Measurements from ENCODE around the gene MN1.

DNA sequence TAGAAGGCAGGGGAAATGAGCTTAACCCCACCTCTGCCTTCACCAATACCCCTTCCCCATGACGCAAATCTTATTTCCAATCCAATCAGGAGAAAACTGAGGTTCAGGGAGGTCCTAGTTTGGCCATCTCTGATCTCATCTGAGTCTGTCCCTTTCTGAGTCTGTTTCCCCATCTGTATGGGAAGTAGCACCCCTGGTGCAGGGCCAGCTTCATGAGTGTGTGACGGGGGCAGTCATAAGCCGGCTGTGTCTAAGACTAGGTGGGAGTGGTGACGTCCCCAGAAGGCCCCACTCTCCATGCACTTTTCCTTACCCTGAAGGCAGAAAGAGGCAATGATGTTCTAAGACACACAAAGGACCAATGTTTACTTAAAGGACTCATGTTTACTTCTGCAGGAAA is 72.3 kb downstream of the MN1 start:
- TF ChIP-seq POLR2A (IDR thresholded peaks at IDR 0.05; ENCODE audit: low read depth, low read length), result no peak
- TF ChIP-seq, protein P1, sequence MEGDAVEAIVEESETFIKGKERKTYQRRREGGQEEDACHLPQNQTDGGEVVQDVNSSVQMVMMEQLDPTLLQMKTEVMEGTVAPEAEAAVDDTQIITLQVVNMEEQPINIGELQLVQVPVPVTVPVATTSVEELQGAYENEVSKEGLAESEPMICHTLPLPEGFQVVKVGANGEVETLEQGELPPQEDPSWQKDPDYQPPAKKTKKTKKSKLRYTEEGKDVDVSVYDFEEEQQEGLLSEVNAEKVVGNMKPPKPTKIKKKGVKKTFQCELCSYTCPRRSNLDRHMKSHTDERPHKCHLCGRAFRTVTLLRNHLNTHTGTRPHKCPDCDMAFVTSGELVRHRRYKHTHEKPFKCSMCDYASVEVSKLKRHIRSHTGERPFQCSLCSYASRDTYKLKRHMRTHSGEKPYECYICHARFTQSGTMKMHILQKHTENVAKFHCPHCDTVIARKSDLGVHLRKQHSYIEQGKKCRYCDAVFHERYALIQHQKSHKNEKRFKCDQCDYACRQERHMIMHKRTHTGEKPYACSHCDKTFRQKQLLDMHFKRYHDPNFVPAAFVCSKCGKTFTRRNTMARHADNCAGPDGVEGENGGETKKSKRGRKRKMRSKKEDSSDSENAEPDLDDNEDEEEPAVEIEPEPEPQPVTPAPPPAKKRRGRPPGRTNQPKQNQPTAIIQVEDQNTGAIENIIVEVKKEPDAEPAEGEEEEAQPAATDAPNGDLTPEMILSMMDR (conservative IDR thresholded peaks at IDR 0.05; ENCODE audit: low read depth, low read length), result no peak
- no peak for TF ChIP-seq RCOR1 (IDR thresholded peaks at IDR 0.05; ENCODE audit: insufficient replicate concordance, low read length)
- TF ChIP-seq SMC3 (IDR thresholded peaks at IDR 0.05; ENCODE audit: low read depth, low read length), result no peak
- TF ChIP-seq RFX5 (IDR thresholded peaks at IDR 0.05; ENCODE audit: low read depth, low read length), result no peak
- no peak for TF ChIP-seq BHLHE40 (IDR thresholded peaks at IDR 0.05; ENCODE audit: low read depth, low read length)
- TF ChIP-seq CEBPB (IDR thresholded peaks at IDR 0.05; ENCODE audit: low read depth, low read length), result no peak
- no peak for TF ChIP-seq MXI1 (IDR thresholded peaks at IDR 0.05; ENCODE audit: borderline replicate concordance, low read depth, low read length)
- TF ChIP-seq NFE2L2 (IDR thresholded peaks at IDR 0.05; ENCODE audit: low read depth, low read length), result no peak
- TF ChIP-seq RAD21 (IDR thresholded peaks at IDR 0.05; ENCODE audit: low read length), result no peak
- no peak for TF ChIP-seq MAZ (IDR thresholded peaks at IDR 0.05; ENCODE audit: borderline replicate concordance, low read depth, low read length)
